ENCODE data around the gene VTN. TPM values are rescaled to one million over a fixed set of nuclear protein-coding genes. Genes with fewer than 3 reads are reported as not detected.

The VTN gene
- total and polyA plus RNA-seq, 2 experiments from 2014 or later = 0.16 TPM; not detected in 1

GRCh38 chr17:28341516-28341915 lies 28.6 kb downstream of the VTN start:
- H3K36me3 ChIP-seq (ENCODE audit: insufficient read depth) = peaks cover 8% of the 10 kb centered on the region
- Mint-ChIP-seq H3K27ac (no peak overlapping the region), H3K4me3 (no peak overlapping the region), H3K9me3 (no peaks in the 10 kb centered on the region), H3K27me3 (ENCODE audit: insufficient read depth, low read depth, poor library complexity) (peaks cover 5% of the 10 kb centered on the region), H3K4me1 (peaks cover 18% of the 10 kb centered on the region), H3K36me3 (ENCODE audit: low read depth) (peaks cover 26% of the 10 kb centered on the region)
- peaks cover 19% of the 10 kb centered on the region for H3K79me2 ChIP-seq (replicated peaks; ENCODE audit: insufficient read depth)
- no peak overlapping the region for H3K27ac ChIP-seq (ENCODE audit: low read depth)
- peaks cover 5% of the 10 kb centered on the region for H3K4me1 ChIP-seq (ENCODE audit: insufficient read depth)
- H3K27me3 ChIP-seq (ENCODE audit: insufficient read depth) = no peaks in the 10 kb centered on the region
- no peak for DNase-seq (ENCODE audit: low spot score)
- H4K20me1 ChIP-seq (replicated peaks; ENCODE audit: insufficient read depth) = peaks cover 8% of the 10 kb centered on the region; the same call in 1 of the 2 replicates
- no peak overlapping the region for H3K4me2 ChIP-seq
- H3K9me2 ChIP-seq (ENCODE audit: insufficient read depth) = no peaks in the 10 kb centered on the region
- no peak for TF ChIP-seq ZNF331 (CRISPR knock-in tag; IDR thresholded peaks at IDR 0.05; ENCODE audit: low read depth)
- TF ChIP-seq POLR2AphosphoS5 (IDR thresholded peaks at IDR 0.05; ENCODE audit: low read depth) = no peak
- no peak for TF ChIP-seq ETS1 (IDR thresholded peaks at IDR 0.05)
- no peak for TF ChIP-seq CREB1 (CRISPR knock-in tag; IDR thresholded peaks at IDR 0.05; ENCODE audit: low read depth)
- TF ChIP-seq ZNF462 (CRISPR knock-in tag; IDR thresholded peaks at IDR 0.05) = no peak
- TF ChIP-seq STAT1 (IDR thresholded peaks at IDR 0.05; ENCODE audit: unreplicated experiment) = no peak
- no peak for TF ChIP-seq REST (IDR thresholded peaks at IDR 0.05; ENCODE audit: unreplicated experiment)
- TF ChIP-seq ZNF114 (CRISPR knock-in tag; IDR thresholded peaks at IDR 0.05) = no peak
- TF ChIP-seq EZH2phosphoT487 (IDR thresholded peaks at IDR 0.05; ENCODE audit: unreplicated experiment) = no peak
- no peak for TF ChIP-seq EZH2 (IDR thresholded peaks at IDR 0.05; ENCODE audit: low read depth, unreplicated experiment)
- no peak for TF ChIP-seq JUNB (IDR thresholded peaks at IDR 0.05; ENCODE audit: unreplicated experiment)
- TF ChIP-seq CTCF (conservative IDR thresholded peaks at IDR 0.05; ENCODE audit: low read depth in 2 of 2) = no peak
- TF ChIP-seq NANOG (IDR thresholded peaks at IDR 0.05; ENCODE audit: borderline replicate concordance) = no peak
- no peaks in the 10 kb centered on the region for H3F3A ChIP-seq (replicated peaks; ENCODE audit: low read depth)
- no peak for ATAC-seq
- no peak overlapping the region for H2AFZ ChIP-seq
- no peak overlapping the region for H3K4me3 ChIP-seq

Measured in GM23338 (cell line).